ENCODE results near the gene NCSTN.

The NCSTN gene

GRCh38 chr1:160352555-160352954 lies 9.4 kb downstream of the NCSTN start:
- DNase-seq, result no peak

- no peak for DNase-seq
These were observed 10.0 kb downstream of the NCSTN start for GRCh38 chr1:160353223-160353622.

- DNase-seq, result peak; percentile 10
These were observed 11.3 kb downstream of the NCSTN start for GRCh38 chr1:160354388-160354985.

GRCh38 chr1:160357286-160358002 lies 14.3 kb downstream of the NCSTN start:
- no peak for DNase-seq

GRCh38 chr1:160358073-160358472 lies 14.9 kb downstream of the NCSTN start:
- no peak for DNase-seq

- no peak for DNase-seq
These were observed 16.5 kb downstream of the NCSTN start for GRCh38 chr1:160359559-160360226.

GRCh38 chr1:160360227-160360695 lies 17.1 kb downstream of the NCSTN start:
- DNase-seq, result no peak

- DNase-seq, result no peak
These were observed 18.0 kb downstream of the NCSTN start for GRCh38 chr1:160361199-160361598.

- no peak for DNase-seq
These were observed 18.6 kb downstream of the NCSTN start for GRCh38 chr1:160361814-160362167.

- DNase-seq, result no peak
These were observed 19.2 kb downstream of the NCSTN start for GRCh38 chr1:160362168-160362957.

- DNase-seq, result no peak
These were observed 19.8 kb downstream of the NCSTN start for GRCh38 chr1:160363010-160363409.

- no peak for DNase-seq
These were observed 21.0 kb downstream of the NCSTN start for GRCh38 chr1:160363951-160364735.

GRCh38 chr1:160365325-160365724 lies 22.1 kb downstream of the NCSTN start:
- no peak for DNase-seq

GRCh38 chr1:160366731-160367515 lies 23.7 kb downstream of the NCSTN start, which contains the start of gene NHLH1:
Gene NHLH1, plus strand, starts transcription at chr1:160367071. Its CDS starts 3,661 bp downstream, at chr1:160370732.
- DNase-seq, result no peak

- no peak for DNase-seq
These were observed 24.3 kb downstream of the NCSTN start for GRCh38 chr1:160367516-160367900.

- DNase-seq, result no peak
These were observed 25.0 kb downstream of the NCSTN start for GRCh38 chr1:160367934-160368923.

- no peak for DNase-seq
These were observed 25.9 kb downstream of the NCSTN start for GRCh38 chr1:160369087-160369486.

- no peak for DNase-seq
These were observed 27.6 kb downstream of the NCSTN start for GRCh38 chr1:160370561-160371345.

GRCh38 chr1:160371346-160371631 lies 28.1 kb downstream of the NCSTN start:
- no peak for DNase-seq

- DNase-seq, result no peak
These were observed 28.6 kb downstream of the NCSTN start for GRCh38 chr1:160371756-160372155.

Data from NCI-H1092 treated with DMSO at 0.1 percent for 48 hours (cell line).